Kidney (tissue), 14 donors: ENCODE results near the gene ARL3. TPM values are rescaled to one million over a fixed set of nuclear protein-coding genes. Genes with fewer than 3 reads are reported as not detected.
A peak's percentile ranks its signal among the peaks of the same experiment; 100 is the strongest.

Experiments used
- DNase-seq, 5 donors: peaks; one replicate each; pipeline ENCODE4 v3.0.0-alpha.2; 2013 to 2020
- FAIRE-seq: peaks from 2 replicates; lab custom pipeline; 2012; peaks lifted over from hg19 to GRCh38; lab: Jason Lieb, UNC
- H3K27ac ChIP-seq, 2 donors: one replicate each; pipeline ENCODE4 v1.7.0; 2013; ENCODE audit warnings: low read depth in 2 of 2, low read length in 2 of 2, inconsistent platforms in 1 of 2
- H3K27me3 ChIP-seq: one replicate; pipeline ENCODE4 v1.7.1; 2013; ENCODE audit warnings: low read length, inconsistent platforms; ENCODE audit not compliant: control insufficient read depth, insufficient read depth
- H3K36me3 ChIP-seq, 3 donors: one replicate each; pipeline versions ENCODE4 v1.7.0 to v1.7.1; 2013; ENCODE audit warnings: low read length in 3 of 3, control low read depth in 1 of 3, inconsistent platforms in 1 of 3; ENCODE audit not compliant: insufficient read depth in 3 of 3, control insufficient read depth in 2 of 3
- H3K4me1 ChIP-seq, 3 donors: one replicate each; pipeline versions ENCODE4 v1.7.0 to v1.7.1; 2013; ENCODE audit warnings: low read length in 3 of 3, inconsistent platforms in 1 of 3, low read depth in 1 of 3; ENCODE audit not compliant: control insufficient read depth in 2 of 3, insufficient read depth in 2 of 3
- H3K4me3 ChIP-seq, 3 donors: one replicate each; pipeline versions ENCODE4 v1.7.0 to v1.8.1; 2013; ENCODE audit warnings: low read length in 3 of 3, control low read depth in 1 of 3, inconsistent platforms in 1 of 3
- H3K9ac ChIP-seq, 3 donors: one replicate each; pipeline versions ENCODE4 v1.7.0 to v1.7.1; 2013; ENCODE audit warnings: low read length in 3 of 3, control low read depth in 1 of 3, inconsistent platforms in 1 of 3
- H3K9me3 ChIP-seq, 3 donors: one replicate each; pipeline versions ENCODE4 v1.7.0 to v1.7.1; 2013; ENCODE audit warnings: low read length in 3 of 3, control low read depth in 1 of 3, inconsistent platforms in 1 of 3; ENCODE audit not compliant: control insufficient read depth in 2 of 3, insufficient read depth in 1 of 3
- CTCF ChIP-seq: IDR thresholded peaks from 3 replicates; pipeline ENCODE4 v1.5.1; 2012; ENCODE audit warnings: mild to moderate bottlenecking, moderate library complexity, borderline replicate concordance; ENCODE audit not compliant: insufficient read depth; ENCODE audit errors: extremely low read depth
- intact Hi-C: fragments of 100-400 bp; cut with DNase I; formaldehyde crosslinking; loops from one replicate; pipeline ENCODE4 v1.11.1; 2022
- polyA plus RNA-seq: library from polyadenylated mRNA; stranded (reverse); fragments of 350-450 nt; fragmentation: Illumina TruSeq; extraction: RNeasy Lipid Tissue Mini Kit (QIAGEN cat#74804); gene quantifications from one replicate; pipeline ENCODE4 v1.2.3, GENCODE V29; 2014; ENCODE audit warnings: low read depth, low replicate concordance; ENCODE audit not compliant: insufficient read depth
- total RNA-seq: library from RNA; stranded (reverse); fragmentation: NEBNext Ultra II Directional; extraction: Animal tissue kit (Norgen Biotek cat#: 25700); gene quantifications from one replicate; pipeline ENCODE4 v1.2.1, GENCODE V29; 2021
- donor health status: control.
- donor health status: control.
- donor health status: control.
- donor health status: control.
- donor health status: control.
- donor health status: DM: yes; HTN: yes; CAD: no.
- donor health status: Normal renal cell carcinoma (clear cell type).

Gene ARL3
- total and polyA plus RNA-seq, 2 donors from 2014 or later: 16.3 to 28.8 TPM

- intact Hi-C loops: no loop called here
- Histone ChIP-seq H3K4me3 (no peak overlapping the region), H3K9me3 (no peaks in the 10 kb centered on the region), H3K36me3 (peaks cover 0 to 8% (median 6%) of the 10 kb centered on the region in 3 donors), H3K9ac (no peak overlapping the region), H3K27ac (no peak overlapping the region), H3K27me3 (no peaks in the 10 kb centered on the region), H3K4me1 (peaks cover 12 to 19% (median 18%) of the 10 kb centered on the region in 3 donors)
- FAIRE-seq: no peak
- no peak for DNase-seq
- TF ChIP-seq CTCF: no peak
These were observed 31.2 kb downstream of the ARL3 start for GRCh38 chr10:102682981-102683380.

DNA sequence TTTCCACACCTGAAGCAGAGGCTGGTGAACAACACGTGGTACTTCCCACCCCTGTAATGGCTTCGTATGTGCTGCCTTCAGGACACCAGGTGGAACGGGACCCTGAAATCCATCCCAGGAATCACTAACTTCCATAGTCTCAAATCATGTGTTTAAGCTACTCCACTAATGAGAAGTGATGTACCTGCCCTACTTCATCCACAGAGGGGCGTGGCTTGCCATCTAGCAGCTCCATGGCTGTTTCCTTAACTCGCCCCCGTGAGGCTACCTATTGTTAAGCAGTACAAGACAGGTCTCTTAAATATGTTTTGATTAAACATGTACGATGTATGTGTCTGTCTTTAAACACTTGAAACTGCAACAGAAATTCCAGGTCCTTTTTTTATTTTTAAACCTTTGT lies 31.8 kb downstream of the ARL3 start:
- DNase-seq (no peak), FAIRE-seq (no peak)
- H3K27ac ChIP-seq: no peak overlapping the region

DNA sequence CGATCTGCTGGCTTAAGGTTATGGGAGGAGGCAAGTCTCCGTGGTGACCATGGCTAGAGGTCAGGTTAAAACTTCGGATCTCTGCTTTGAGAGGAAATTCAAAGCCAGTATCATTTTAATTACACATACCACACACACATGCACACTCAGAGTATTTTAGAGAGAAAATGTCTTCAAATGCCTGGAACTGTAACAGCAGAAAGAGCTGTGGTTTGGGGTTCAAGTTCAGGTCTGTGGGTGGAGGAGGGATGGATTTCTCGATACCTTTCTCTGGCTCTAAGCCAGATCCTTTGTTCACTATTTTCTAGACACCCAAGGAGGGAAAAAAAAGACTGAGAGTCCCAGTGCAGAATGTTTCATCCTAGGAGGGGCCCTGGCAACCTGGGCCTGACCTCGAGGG lies 32.5 kb downstream of the ARL3 start:
- Histone ChIP-seq H3K27ac (no peak overlapping the region), H3K36me3 (peaks cover 0 to 8% (median 6%) of the 10 kb centered on the region in 3 donors), H3K9ac (no peak overlapping the region), H3K9me3 (no peaks in the 10 kb centered on the region), H3K4me3 (no peak overlapping the region), H3K27me3 (no peaks in the 10 kb centered on the region), H3K4me1 (peaks cover 22 to 32% (median 30%) of the 10 kb centered on the region in 3 donors)
- intact Hi-C loops: no loop called here
- no peak for TF ChIP-seq CTCF
- DNase-seq: no peak
- no peak for FAIRE-seq

More for the DNA sequence above, 31.8 kb downstream of the ARL3 start:
- intact Hi-C loops: no loop called here
- no peak overlapping the region for H3K4me3 ChIP-seq
- H3K36me3 ChIP-seq: peaks cover 0 to 8% (median 6%) of the 10 kb centered on the region in 3 donors
- H3K9ac ChIP-seq: no peak overlapping the region
- no peaks in the 10 kb centered on the region for H3K27me3 ChIP-seq
- H3K4me1 ChIP-seq: peaks cover 18 to 24% (median 23%) of the 10 kb centered on the region in 3 donors
- TF ChIP-seq CTCF: no peak
- no peaks in the 10 kb centered on the region for H3K9me3 ChIP-seq

- intact Hi-C loops: no loop called here
- DNase-seq: peak in 2 of 5 donors; percentile 30 to 58
These were observed 34.6 kb downstream of the ARL3 start for GRCh38 chr10:102679596-102679995.

More at GRCh38 chr10:102679596-102679995, 34.6 kb downstream of the ARL3 start:
- TF ChIP-seq CTCF: no peak
- peaks cover 38 to 50% (median 47%) of the 10 kb centered on the region in 3 donors for H3K4me1 ChIP-seq
- peak overlapping the region; percentile 49 to 51 for H3K27ac ChIP-seq
- peaks cover 0 to 2% (median 0%) of the 10 kb centered on the region in 3 donors for H3K36me3 ChIP-seq
- H3K27me3 ChIP-seq: no peaks in the 10 kb centered on the region
- no peaks in the 10 kb centered on the region for H3K9me3 ChIP-seq
- H3K9ac ChIP-seq: no peak overlapping the region
- FAIRE-seq: no peak
- no peak overlapping the region for H3K4me3 ChIP-seq
